ENCODE measurements around the gene UBE2QL1.

The UBE2QL1 gene

DNA sequence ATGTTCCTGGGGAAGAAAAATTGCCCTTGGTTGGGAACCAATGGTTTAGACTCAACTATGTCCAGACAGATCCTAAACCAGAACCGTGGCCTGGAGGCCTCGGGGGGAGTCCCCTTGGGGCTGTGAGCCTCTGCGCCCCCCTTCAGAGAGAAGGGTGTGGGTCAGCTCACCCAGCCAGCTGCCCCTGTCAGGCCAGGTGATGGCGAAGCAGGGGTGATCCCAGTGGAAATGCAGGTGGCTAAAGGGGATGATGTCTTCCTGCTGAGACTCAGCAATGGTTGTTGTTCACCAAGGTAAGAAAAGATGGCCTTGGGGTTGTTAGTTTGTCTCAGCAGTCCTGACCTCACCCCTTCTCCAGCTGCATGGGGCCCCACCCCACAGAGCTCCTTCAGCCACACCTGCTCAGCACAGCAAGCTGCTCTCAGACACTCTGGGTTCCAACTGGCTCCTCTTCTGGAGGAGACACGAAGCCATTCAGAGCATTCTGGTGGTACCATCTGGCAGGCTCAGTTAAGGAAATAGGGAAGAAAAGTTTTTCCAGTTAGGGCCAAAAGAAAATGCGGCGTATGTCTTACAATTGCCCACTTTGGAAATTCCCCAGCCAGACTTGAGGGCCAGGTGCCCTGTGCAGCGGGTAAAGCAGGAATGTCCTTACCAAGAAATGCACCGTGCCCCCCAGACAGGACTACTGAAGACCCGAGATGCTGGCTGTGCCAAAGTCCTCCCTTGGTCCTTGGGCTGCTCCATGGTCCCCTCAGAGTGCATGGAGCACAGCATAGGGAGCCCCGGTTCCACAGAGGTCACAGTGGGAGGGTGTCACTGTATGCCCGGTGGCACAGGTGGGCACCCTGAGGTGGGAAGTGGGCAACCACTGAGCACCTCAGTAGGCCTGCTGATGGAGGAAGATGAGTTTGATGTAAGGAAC, 94.0 kb downstream of the UBE2QL1 start:
- Histone ChIP-seq H3K36me3 (ENCODE audit: insufficient read depth, low read length) (no peaks in the 10 kb centered on the region), H3K4me1 (ENCODE audit: insufficient read depth, low read length) (no peaks in the 10 kb centered on the region), H3K9me3 (ENCODE audit: insufficient read depth, low read depth, low read length) (no peaks in the 10 kb centered on the region), H3K4me3 (ENCODE audit: low read length) (no peak overlapping the region), H3K9ac (ENCODE audit: low read depth, low read length) (no peak overlapping the region), H3K27ac (ENCODE audit: low read depth, low read length) (no peak overlapping the region), H3K27me3 (ENCODE audit: insufficient read depth, low read length) (no peaks in the 10 kb centered on the region)
- 94% methylated on average over 12 of the region's 12 CpGs for WGBS

DNA sequence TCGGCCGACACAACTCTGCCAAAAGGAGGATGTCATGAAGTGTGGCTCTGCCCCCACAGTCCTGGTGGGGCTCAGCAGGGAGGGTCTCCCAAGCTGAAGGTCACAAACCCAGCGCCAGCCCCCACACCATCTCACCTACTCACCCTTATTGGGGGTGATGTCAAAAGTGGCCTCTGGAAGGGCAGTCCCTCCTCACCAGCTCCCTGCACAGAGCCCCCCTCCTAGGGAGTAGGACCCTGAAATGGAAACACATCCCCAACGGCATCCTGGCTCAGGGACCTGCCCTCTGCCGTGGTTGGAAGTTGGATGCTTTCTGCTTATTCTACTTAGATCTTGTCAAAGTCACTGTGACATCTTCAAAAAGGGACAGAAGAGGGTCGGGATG, 94.7 kb downstream of the UBE2QL1 start:
- Histone ChIP-seq H3K27ac (ENCODE audit: low read depth, low read length) (no peak overlapping the region), H3K4me3 (ENCODE audit: low read length) (no peak overlapping the region), H3K9me3 (ENCODE audit: insufficient read depth, low read depth, low read length) (no peaks in the 10 kb centered on the region), H3K4me1 (ENCODE audit: insufficient read depth, low read length) (no peaks in the 10 kb centered on the region), H3K36me3 (ENCODE audit: insufficient read depth, low read length) (no peaks in the 10 kb centered on the region), H3K9ac (ENCODE audit: low read depth, low read length) (no peak overlapping the region), H3K27me3 (ENCODE audit: insufficient read depth, low read length) (no peaks in the 10 kb centered on the region)
- 91% methylated on average over 6 of the region's 6 CpGs for WGBS

DNA sequence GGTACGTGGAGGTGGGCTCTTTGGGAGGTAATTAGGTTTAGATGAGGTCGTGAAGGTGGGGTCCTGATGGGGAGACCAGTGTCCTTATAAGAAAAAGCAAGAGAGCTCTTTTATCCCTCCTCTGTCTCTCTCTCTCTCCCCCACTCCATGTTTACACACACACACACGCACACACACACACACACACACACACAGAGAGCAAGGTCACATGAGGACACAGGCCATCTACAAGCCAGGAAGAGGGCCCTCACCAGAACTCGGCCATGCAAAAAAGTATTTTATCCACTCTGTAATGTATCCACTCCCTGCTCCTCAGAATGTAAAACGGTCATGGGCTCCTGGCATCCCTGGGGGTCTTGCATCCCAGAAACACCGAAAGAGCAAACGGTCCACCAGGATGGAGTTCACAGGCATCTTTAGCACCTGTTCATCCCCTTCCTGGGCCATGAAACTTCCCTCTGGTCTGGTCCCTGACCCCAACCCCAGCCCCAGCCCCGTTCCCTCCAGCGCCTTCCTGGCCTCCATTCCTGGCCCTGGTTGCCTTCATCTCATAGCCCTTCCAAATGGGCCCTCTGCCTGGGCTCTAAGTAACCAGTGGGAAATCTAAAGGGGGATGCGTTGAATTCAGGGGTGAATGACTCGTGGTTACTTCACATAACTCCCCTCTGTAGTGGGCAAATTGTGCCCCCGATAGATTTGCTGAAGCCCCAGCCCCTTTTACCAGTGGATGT, 95.3 kb downstream of the UBE2QL1 start:
- WGBS, result 88% methylated on average over 12 of the region's 12 CpGs
- H3K4me3 ChIP-seq (ENCODE audit: low read length), result no peak overlapping the region
- H3K9me3 ChIP-seq (ENCODE audit: insufficient read depth, low read depth, low read length), result no peaks in the 10 kb centered on the region
- H3K36me3 ChIP-seq (ENCODE audit: insufficient read depth, low read length), result no peaks in the 10 kb centered on the region
- no peaks in the 10 kb centered on the region for H3K4me1 ChIP-seq (ENCODE audit: insufficient read depth, low read length)
- H3K27me3 ChIP-seq (ENCODE audit: insufficient read depth, low read length), result no peaks in the 10 kb centered on the region
- H3K27ac ChIP-seq (ENCODE audit: low read depth, low read length), result no peak overlapping the region
- H3K9ac ChIP-seq (ENCODE audit: low read depth, low read length), result no peak overlapping the region
